ENCODE measurements around the gene MAGI1.

The MAGI1 gene

GRCh38 chr3:65793495-65794200 lies 245.1 kb downstream of the MAGI1 start:
- no peak for DNase-seq (ENCODE audit: low spot score)

DNA sequence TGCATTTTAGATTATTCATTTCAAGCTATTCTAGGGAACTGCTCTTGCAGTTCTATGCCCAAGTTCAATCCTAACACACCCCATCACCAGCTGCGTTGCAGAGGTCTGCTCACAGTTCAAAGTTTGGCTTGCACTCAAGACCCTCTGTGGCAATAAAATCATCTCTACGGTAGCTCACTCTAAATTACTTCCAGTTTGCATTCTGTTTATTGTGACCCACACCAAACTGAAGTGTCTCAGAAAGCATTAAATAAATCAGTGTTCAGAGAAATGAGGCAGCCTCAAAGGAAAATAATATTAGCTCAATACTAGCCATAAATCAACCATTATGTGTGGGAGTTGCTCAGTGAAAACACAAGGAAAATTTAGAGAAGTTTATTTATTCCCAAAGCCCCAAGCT lies 250.3 kb downstream of the MAGI1 start:
- DNase-seq (ENCODE audit: low spot score): no peak

GRCh38 chr3:65787827-65788226 lies 250.9 kb downstream of the MAGI1 start:
- DNase-seq (ENCODE audit: low spot score): no peak

- no peak for DNase-seq (ENCODE audit: low spot score)
Observed at GRCh38 chr3:65787340-65787739, 251.4 kb downstream of the MAGI1 start.

DNA sequence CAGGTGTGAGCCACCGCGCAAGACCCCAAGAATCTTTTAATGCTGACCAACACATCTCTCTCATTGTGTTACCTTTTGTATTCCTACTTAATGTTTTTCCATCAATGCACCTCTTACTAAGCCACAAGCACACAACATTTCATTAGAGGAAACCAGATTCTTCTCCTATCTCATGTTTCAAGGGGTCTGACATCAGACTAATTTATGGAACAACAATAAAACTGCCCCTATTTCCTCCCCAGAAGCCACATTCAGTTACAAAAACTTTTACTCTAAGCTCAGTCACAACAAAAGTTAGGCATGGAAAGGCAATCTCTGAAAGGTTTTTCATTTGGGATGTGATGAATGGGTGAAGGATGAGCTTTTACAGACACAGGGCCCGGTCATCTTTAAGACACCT lies 251.8 kb downstream of the MAGI1 start:
- no peak for DNase-seq (ENCODE audit: low spot score)

GRCh38 chr3:65785065-65785645 lies 253.6 kb downstream of the MAGI1 start:
- peak; percentile 10 for DNase-seq (ENCODE audit: low spot score)

DNA sequence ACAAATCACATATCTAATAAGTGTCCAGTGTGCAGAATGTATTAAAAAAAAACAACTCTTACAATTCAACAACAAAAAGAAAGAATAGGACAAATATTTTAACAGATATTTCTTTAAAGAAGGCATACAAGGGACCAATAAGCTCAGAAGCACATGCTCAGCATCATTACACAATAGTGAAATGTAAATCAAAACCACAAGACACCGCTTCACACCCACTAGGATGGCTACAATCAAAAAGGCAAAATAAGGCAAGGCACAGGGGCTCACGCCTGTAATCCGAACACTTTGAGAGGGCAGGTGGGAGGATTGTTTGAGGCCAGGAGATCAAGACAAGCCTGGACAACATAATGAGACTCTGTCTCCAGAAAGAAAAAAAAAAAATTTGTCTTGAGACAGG lies 255.6 kb downstream of the MAGI1 start:
- DNase-seq (ENCODE audit: low spot score): no peak

DNA sequence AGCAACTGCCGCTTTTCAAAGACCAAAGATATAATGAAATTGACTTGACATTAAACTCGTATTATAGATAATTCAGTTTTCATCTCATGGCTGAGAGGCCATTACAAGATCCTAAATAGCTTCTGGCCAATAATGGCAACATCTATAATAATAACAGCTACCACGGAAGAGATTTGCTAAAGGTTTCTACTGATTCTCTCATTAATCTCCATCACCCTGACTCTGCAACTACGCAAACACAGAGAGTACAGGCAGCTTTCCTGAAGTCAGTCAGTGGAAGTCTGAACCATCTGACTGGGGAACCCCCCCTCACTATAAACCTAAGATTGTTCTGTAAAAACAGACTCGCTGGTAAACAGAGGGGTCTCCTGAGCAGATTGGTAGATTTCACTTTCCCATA lies 257.1 kb downstream of the MAGI1 start:
- no peak for DNase-seq (ENCODE audit: low spot score)

GRCh38 chr3:65779390-65779789 lies 259.3 kb downstream of the MAGI1 start:
- no peak for DNase-seq (ENCODE audit: low spot score)

GRCh38 chr3:65778968-65779367 lies 259.8 kb downstream of the MAGI1 start:
- DNase-seq (ENCODE audit: low spot score): peak; percentile 14

- DNase-seq (ENCODE audit: low spot score): no peak
Observed at GRCh38 chr3:65777050-65777449, 261.7 kb downstream of the MAGI1 start.

GRCh38 chr3:65776494-65776893 lies 262.2 kb downstream of the MAGI1 start:
- DNase-seq (ENCODE audit: low spot score): peak; percentile 22

GRCh38 chr3:65776081-65776480 lies 262.6 kb downstream of the MAGI1 start:
- DNase-seq (ENCODE audit: low spot score): no peak

- no peak for DNase-seq (ENCODE audit: low spot score)
Observed at GRCh38 chr3:65772758-65773157, 266.0 kb downstream of the MAGI1 start.

GRCh38 chr3:65767551-65767950 lies 271.2 kb downstream of the MAGI1 start:
- no peak for DNase-seq (ENCODE audit: low spot score)

DNA sequence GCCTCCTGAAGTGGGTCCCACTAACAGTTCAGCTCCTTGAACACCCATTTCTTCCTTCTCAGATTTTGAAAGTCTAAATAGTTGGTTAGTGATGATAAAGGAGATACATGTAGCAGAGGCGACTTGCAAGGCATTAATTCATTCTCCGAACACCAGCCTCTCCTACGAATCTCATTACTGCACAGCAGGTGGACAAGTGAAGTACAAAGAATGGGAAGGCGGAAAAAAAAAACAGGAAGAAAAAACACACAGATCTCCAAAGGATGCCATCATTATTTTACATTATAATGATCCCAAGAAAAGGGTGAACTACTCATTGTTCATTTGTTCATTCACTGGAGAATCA lies 276.5 kb downstream of the MAGI1 start:
- no peak for DNase-seq (ENCODE audit: low spot score)

GRCh38 chr3:65761446-65762234 lies 277.1 kb downstream of the MAGI1 start:
- DNase-seq (ENCODE audit: low spot score): no peak

- peak; percentile 7 for DNase-seq (ENCODE audit: low spot score)
Observed at GRCh38 chr3:65758876-65759598, 279.7 kb downstream of the MAGI1 start.

DNA sequence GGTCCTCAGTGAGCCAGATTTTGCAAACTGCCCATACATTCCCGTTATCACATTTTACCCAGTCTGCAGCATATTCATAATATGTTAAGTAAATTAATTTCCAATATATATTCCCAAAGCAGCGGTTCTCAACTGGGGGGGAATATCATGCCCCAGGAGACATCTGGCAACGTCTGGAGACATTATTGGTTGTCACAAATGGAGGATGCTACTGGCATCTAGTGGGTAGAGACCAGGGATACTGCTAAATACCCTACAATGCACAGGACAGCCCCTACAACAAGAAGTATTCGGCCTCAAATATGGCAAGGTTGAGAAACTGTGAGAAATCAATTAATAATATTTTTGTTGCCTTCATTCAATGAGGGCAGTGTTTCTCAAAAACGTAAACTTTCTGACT lies 280.3 kb downstream of the MAGI1 start:
- DNase-seq (ENCODE audit: low spot score): no peak

DNA sequence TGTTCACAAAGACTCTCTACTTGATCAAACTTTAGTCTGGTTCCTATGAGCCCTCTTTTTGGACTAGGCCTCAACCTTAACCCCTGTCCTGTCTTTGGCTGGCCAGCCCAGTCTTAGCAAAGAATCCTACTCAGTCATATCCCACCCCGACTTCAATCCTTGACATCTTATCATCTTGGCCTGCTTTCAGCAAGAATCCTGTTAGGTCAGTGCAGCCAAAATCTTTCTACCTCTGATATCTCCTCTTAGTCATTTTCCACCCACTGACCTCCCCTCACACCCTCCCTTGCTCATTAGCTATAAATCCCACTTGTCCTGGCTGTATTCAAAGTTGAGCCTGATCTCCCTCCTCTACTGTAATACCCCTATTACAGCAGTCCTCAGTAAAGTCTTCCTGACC lies 286.1 kb downstream of the MAGI1 start:
- no peak for DNase-seq (ENCODE audit: low spot score)

GRCh38 chr3:65751123-65751700 lies 287.5 kb downstream of the MAGI1 start:
- DNase-seq (ENCODE audit: low spot score): peak; percentile 52

DNA sequence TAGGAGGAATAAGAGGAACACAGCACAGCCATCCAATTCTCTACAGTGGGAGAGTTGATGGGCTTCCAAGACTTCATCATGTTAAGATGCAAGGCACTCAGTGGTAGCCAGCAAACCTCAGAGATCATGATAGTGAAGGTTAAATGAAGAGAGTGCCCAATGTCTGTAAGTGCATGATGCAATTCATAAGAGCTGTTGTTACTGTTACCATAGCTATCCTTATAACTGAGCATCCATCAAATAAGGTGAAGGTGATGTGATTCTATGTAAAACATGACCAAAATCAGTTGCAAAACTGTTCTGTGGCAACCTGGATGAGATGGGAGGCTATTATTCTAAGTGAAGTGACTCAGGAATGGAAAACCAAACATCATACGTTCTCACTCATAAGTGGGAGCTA lies 289.7 kb downstream of the MAGI1 start:
- no peak for DNase-seq (ENCODE audit: low spot score)
